ENCODE measurements around the gene ZIC4.

Gene ZIC4

GRCh38 chr3:147404000-147404799 lies 2.1 kb downstream of the ZIC4 start:
- no peak for DNase-seq

GRCh38 chr3:147403511-147403910 lies 2.8 kb downstream of the ZIC4 start:
- DNase-seq: no peak

GRCh38 chr3:147402159-147402558 lies 4.2 kb downstream of the ZIC4 start:
- no peak for DNase-seq

- no peak for DNase-seq
Observed at GRCh38 chr3:147401421-147401820, 4.9 kb downstream of the ZIC4 start.

GRCh38 chr3:147400999-147401398 lies 5.3 kb downstream of the ZIC4 start:
- no peak for DNase-seq

GRCh38 chr3:147400111-147400510 lies 6.2 kb downstream of the ZIC4 start:
- no peak for DNase-seq

GRCh38 chr3:147398813-147399534 lies 7.4 kb downstream of the ZIC4 start:
- no peak for DNase-seq

- no peak for DNase-seq
Observed at GRCh38 chr3:147397875-147398812, 8.2 kb downstream of the ZIC4 start.

- DNase-seq: no peak
Observed at GRCh38 chr3:147397155-147397874, 9.0 kb downstream of the ZIC4 start.

GRCh38 chr3:147396712-147397046 lies 9.7 kb downstream of the ZIC4 start:
- no peak for DNase-seq

GRCh38 chr3:147395899-147396711 lies 10.2 kb downstream of the ZIC4 start:
- no peak for DNase-seq

GRCh38 chr3:147394884-147395225 lies 11.5 kb downstream of the ZIC4 start:
- DNase-seq: no peak

GRCh38 chr3:147393943-147394883 lies 12.1 kb downstream of the ZIC4 start:
- no peak for DNase-seq

GRCh38 chr3:147393261-147393942 lies 12.9 kb downstream of the ZIC4 start:
- no peak for DNase-seq

GRCh38 chr3:147392625-147392946 lies 13.8 kb downstream of the ZIC4 start:
- no peak for DNase-seq

- no peak for DNase-seq
Observed at GRCh38 chr3:147391781-147392624, 14.3 kb downstream of the ZIC4 start.

- DNase-seq: no peak
Observed at GRCh38 chr3:147390589-147391569, 15.5 kb downstream of the ZIC4 start.

GRCh38 chr3:147389717-147390116 lies 16.6 kb downstream of the ZIC4 start:
- no peak for DNase-seq

Measured in activated naive CD4-positive, alpha-beta T cell treated with Interleukin-2 at 50 U/mL for 16 hours (primary cell).